ENCODE data around the gene DUT. TPM values are rescaled to one million over a fixed set of nuclear protein-coding genes. Genes with fewer than 3 reads are reported as not detected.

DUT gene
- total RNA-seq, 1 experiment from 2014 or later: 85.2 TPM

DNA sequence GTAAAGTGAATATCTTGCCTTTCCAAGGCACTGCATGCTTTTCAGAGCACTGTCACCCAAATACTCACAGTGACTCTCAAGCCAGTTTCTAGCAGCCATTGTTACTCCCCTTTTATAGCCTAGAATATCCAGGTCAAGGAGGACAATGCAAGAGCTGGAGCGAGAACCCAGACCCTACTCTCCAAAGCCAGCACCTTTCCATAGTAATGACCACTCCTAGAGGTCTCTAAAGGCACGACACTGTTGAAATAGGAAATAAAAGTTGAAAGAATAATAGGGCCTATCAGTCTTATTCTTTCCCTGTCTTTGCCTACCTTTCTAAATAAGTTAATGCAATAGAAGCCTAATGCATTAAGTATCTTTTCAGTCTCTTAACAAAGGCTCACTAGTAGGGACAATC, 33.6 kb upstream of the DUT start:
- POLR2A ChIA-PET (ENCODE audit: unreplicated experiment): no interaction called here

DNA sequence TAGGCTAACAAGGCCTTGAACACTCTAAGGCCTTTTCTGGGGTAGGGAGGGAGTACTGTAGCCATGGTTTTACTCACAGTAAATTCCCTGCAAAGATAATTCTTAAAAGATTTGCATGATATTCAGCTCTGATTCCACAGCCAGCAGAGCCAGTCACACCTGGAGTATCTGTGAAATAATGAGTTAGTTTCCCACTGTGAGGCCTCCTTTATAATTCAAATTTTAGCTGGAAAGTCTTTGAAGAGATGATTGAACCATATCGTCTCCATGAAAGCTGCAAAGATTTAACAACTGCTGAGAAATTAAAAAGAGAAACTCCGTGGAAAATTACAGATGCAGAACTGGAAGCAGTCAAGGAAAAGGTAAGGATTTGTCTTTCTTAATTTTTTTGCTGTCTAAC, 32.3 kb upstream of the DUT start:
- H3K36me3 ChIP-seq (ENCODE audit: low read depth, low read length): no peaks in the 10 kb centered on the region
- ChIA-PET CTCF (no interaction called here), POLR2A (ENCODE audit: unreplicated experiment) (no interaction called here)
- no peak overlapping the region for H2AFZ ChIP-seq (ENCODE audit: low read length)
- no peak overlapping the region for H3K4me3 ChIP-seq (ENCODE audit: low read length)
- H3F3A ChIP-seq (ENCODE audit: low read length, unreplicated experiment): no peaks in the 10 kb centered on the region
- H3K79me2 ChIP-seq (ENCODE audit: low read length): no peaks in the 10 kb centered on the region
- intact Hi-C loops (cut with micrococcal nuclease): no loop called here
- no peak for TF ChIP-seq EZH2 (IDR thresholded peaks at IDR 0.05; ENCODE audit: low read length, unreplicated experiment)
- TF ChIP-seq, protein P1, sequence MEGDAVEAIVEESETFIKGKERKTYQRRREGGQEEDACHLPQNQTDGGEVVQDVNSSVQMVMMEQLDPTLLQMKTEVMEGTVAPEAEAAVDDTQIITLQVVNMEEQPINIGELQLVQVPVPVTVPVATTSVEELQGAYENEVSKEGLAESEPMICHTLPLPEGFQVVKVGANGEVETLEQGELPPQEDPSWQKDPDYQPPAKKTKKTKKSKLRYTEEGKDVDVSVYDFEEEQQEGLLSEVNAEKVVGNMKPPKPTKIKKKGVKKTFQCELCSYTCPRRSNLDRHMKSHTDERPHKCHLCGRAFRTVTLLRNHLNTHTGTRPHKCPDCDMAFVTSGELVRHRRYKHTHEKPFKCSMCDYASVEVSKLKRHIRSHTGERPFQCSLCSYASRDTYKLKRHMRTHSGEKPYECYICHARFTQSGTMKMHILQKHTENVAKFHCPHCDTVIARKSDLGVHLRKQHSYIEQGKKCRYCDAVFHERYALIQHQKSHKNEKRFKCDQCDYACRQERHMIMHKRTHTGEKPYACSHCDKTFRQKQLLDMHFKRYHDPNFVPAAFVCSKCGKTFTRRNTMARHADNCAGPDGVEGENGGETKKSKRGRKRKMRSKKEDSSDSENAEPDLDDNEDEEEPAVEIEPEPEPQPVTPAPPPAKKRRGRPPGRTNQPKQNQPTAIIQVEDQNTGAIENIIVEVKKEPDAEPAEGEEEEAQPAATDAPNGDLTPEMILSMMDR (conservative IDR thresholded peaks at IDR 0.05; ENCODE audit: low read depth, low read length): no peak
- no peak for TF ChIP-seq EZH2phosphoT487 (IDR thresholded peaks at IDR 0.05; ENCODE audit: borderline replicate concordance, low read length)
- H3K9me2 ChIP-seq (replicated peaks; ENCODE audit: low read length): no peaks in the 10 kb centered on the region
- no peaks in the 10 kb centered on the region for H4K20me1 ChIP-seq (ENCODE audit: low read length)
- no peak overlapping the region for H3K4me2 ChIP-seq (ENCODE audit: low read length)
- no peaks in the 10 kb centered on the region for H3K4me1 ChIP-seq (ENCODE audit: insufficient read depth, low read length)
- no peaks in the 10 kb centered on the region for H3K9me3 ChIP-seq (ENCODE audit: low read length)
- no peak overlapping the region for H3K27ac ChIP-seq (ENCODE audit: low read length)
- no peaks in the 10 kb centered on the region for H3K27me3 ChIP-seq (ENCODE audit: low read length)
- ATAC-seq: no peak
- no peak for DNase-seq
- H3K9ac ChIP-seq (ENCODE audit: low read length): no peak overlapping the region
- BruUV-seq (replicated peaks): no TSS peak

More for the DNA sequence above, 33.6 kb upstream of the DUT start:
- Histone ChIP-seq H3K36me3 (ENCODE audit: low read depth, low read length) (no peaks in the 10 kb centered on the region), H3K79me2 (ENCODE audit: low read length) (no peaks in the 10 kb centered on the region), H3K27me3 (ENCODE audit: low read length) (no peaks in the 10 kb centered on the region), H3K4me2 (ENCODE audit: low read length) (no peak overlapping the region), H3K9ac (ENCODE audit: low read length) (no peak overlapping the region), H3K27ac (ENCODE audit: low read length) (no peak overlapping the region), H3K4me3 (ENCODE audit: low read length) (no peak overlapping the region), H3K9me3 (ENCODE audit: low read length) (no peaks in the 10 kb centered on the region), H4K20me1 (ENCODE audit: low read length) (no peaks in the 10 kb centered on the region), H3K4me1 (ENCODE audit: insufficient read depth, low read length) (no peaks in the 10 kb centered on the region), H3F3A (ENCODE audit: low read length, unreplicated experiment) (no peaks in the 10 kb centered on the region), H2AFZ (ENCODE audit: low read length) (no peak overlapping the region), H3K9me2 (replicated peaks; ENCODE audit: low read length) (no peaks in the 10 kb centered on the region)
- CTCF ChIA-PET: no interaction called here
- no peak for TF ChIP-seq EZH2phosphoT487 (IDR thresholded peaks at IDR 0.05; ENCODE audit: borderline replicate concordance, low read length)
- TF ChIP-seq, protein P1 (conservative IDR thresholded peaks at IDR 0.05; ENCODE audit: low read depth, low read length): no peak
- no peak for TF ChIP-seq EZH2 (IDR thresholded peaks at IDR 0.05; ENCODE audit: low read length, unreplicated experiment)
- no peak for ATAC-seq
- no TSS peak for BruUV-seq (replicated peaks)
- intact Hi-C loops (cut with micrococcal nuclease): no loop called here
- DNase-seq: no peak

DNA sequence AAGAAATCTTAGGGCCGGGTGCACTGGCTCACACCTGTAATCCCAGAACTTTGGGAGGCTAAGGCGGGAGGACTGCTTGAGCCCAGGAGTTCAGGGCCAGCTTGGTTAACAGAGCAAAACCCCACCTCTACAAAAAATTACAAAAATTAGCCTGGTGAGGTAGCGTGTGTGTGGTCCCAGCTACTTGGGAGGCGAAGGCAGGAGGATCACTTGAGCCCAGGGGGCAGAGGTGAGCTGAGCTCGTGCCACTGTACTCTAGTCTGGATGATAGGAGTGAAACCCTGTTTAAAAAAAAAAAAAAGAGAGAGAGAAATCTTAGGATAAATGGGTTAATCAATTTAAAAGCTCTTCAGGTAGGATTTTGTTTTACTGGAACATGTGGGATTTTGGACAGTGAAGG, 31.2 kb upstream of the DUT start:
- ATAC-seq (no peak), DNase-seq (no peak)
- no peaks in the 10 kb centered on the region for H3K9me2 ChIP-seq (replicated peaks; ENCODE audit: low read length)
- H3K36me3 ChIP-seq (ENCODE audit: low read depth, low read length): no peaks in the 10 kb centered on the region
- no peak overlapping the region for H3K27ac ChIP-seq (ENCODE audit: low read length)
- no peak overlapping the region for H2AFZ ChIP-seq (ENCODE audit: low read length)
- intact Hi-C loops (cut with micrococcal nuclease): no loop called here
- H3K4me2 ChIP-seq (ENCODE audit: low read length): no peak overlapping the region
- CTCF ChIA-PET: no interaction called here
- H4K20me1 ChIP-seq (ENCODE audit: low read length): no peaks in the 10 kb centered on the region
- no peaks in the 10 kb centered on the region for H3F3A ChIP-seq (ENCODE audit: low read length, unreplicated experiment)
- no peaks in the 10 kb centered on the region for H3K27me3 ChIP-seq (ENCODE audit: low read length)
- BruUV-seq (replicated peaks): no TSS peak
- TF ChIP-seq EZH2phosphoT487 (IDR thresholded peaks at IDR 0.05; ENCODE audit: borderline replicate concordance, low read length) (no peak), EZH2 (IDR thresholded peaks at IDR 0.05; ENCODE audit: low read length, unreplicated experiment) (no peak)
- TF ChIP-seq, protein P1 (conservative IDR thresholded peaks at IDR 0.05; ENCODE audit: low read depth, low read length): no peak
- H3K79me2 ChIP-seq (ENCODE audit: low read length): no peaks in the 10 kb centered on the region
- no peaks in the 10 kb centered on the region for H3K9me3 ChIP-seq (ENCODE audit: low read length)
- no peaks in the 10 kb centered on the region for H3K4me1 ChIP-seq (ENCODE audit: insufficient read depth, low read length)
- POLR2A ChIA-PET (ENCODE audit: unreplicated experiment): no interaction called here
- H3K4me3 ChIP-seq (ENCODE audit: low read length): no peak overlapping the region
- H3K9ac ChIP-seq (ENCODE audit: low read length): no peak overlapping the region
